Breast epithelium (tissue), 4 donors: ENCODE results near the gene QSOX2. TPM values are rescaled to one million over a fixed set of nuclear protein-coding genes. Genes with fewer than 3 reads are reported as not detected.

Source experiments
- DNase-seq, 2 donors: peaks; one replicate each; pipeline ENCODE4 v3.0.0-alpha.2; 2019; ENCODE audit warnings: low spot score in 2 of 2
- H3K27ac ChIP-seq, 2 donors: fragments of 200-600 bp; sonication (generic) in 1 of 2; one replicate each; pipeline ENCODE4 v1.5.1; 2016 to 2019; ENCODE audit warnings: mild to moderate bottlenecking in 1 of 2
- H3K27me3 ChIP-seq, 2 donors: fragments of 200-600 bp; sonication (generic) in 1 of 2; one replicate each; pipeline versions ENCODE4 v1.5.1 to v1.6.0; 2017 to 2019; ENCODE audit warnings: control low read depth in 1 of 2, mild to moderate bottlenecking in 1 of 2
- H3K36me3 ChIP-seq: fragments of 200-600 bp; one replicate; pipeline ENCODE4 v1.5.1; 2019
- H3K4me1 ChIP-seq, 2 donors: fragments of 200-600 bp; sonication (generic); one replicate each; pipeline ENCODE4 v1.5.1; 2016 to 2019; ENCODE audit warnings: control low read depth in 1 of 2
- H3K4me3 ChIP-seq, 3 donors: fragments of 200-600 bp; sonication (generic); 1 replicate in 2 of 3; 2 replicates in 1 of 3; pipeline ENCODE4 v1.5.1; 2016 to 2019; ENCODE audit warnings: mild to moderate bottlenecking in 3 of 3, moderate library complexity in 2 of 3
- H3K9me3 ChIP-seq, 2 donors: fragments of 200-600 bp; sonication (generic) in 1 of 2; one replicate each; pipeline ENCODE4 v1.5.1; 2016 to 2019; ENCODE audit warnings: control low read depth in 1 of 2
- CTCF ChIP-seq, 3 donors: fragments of 450-650 bp; IDR thresholded peaks; one replicate each; pipeline ENCODE4 v1.5.1; 2016 to 2017; ENCODE audit warnings: antibody characterized with exemption in 3 of 3, mild to moderate bottlenecking in 3 of 3, moderate library complexity in 3 of 3
- POLR2A ChIP-seq: fragments of 450-650 bp; IDR thresholded peaks from one replicate; pipeline ENCODE4 v1.6.1; 2016; ENCODE audit warnings: antibody characterized with exemption, mild to moderate bottlenecking, moderate library complexity
- POLR2AphosphoS5 ChIP-seq, 3 donors: sonication (generic); formaldehyde crosslinking; IDR thresholded peaks; one replicate each; pipeline ENCODE4 v1.6.1; 2017; ENCODE audit warnings: antibody characterized with exemption in 3 of 3
- intact Hi-C: fragments of 100-400 bp; cut with DNase I; formaldehyde crosslinking; loops from one replicate; pipeline ENCODE4 v1.15.1; 2023; ENCODE audit warnings: low total_unique reads
- total RNA-seq, 3 donors: library from RNA; depleted of rRNA; stranded (reverse); fragments of >200 nt; gene quantifications; one replicate each; pipeline ENCODE4 v1.1.0, GENCODE V29; 2016

Gene QSOX2
- total RNA-seq, 3 donors from 2014 or later: 5.6 to 8.8 (median 6.2) TPM

DNA sequence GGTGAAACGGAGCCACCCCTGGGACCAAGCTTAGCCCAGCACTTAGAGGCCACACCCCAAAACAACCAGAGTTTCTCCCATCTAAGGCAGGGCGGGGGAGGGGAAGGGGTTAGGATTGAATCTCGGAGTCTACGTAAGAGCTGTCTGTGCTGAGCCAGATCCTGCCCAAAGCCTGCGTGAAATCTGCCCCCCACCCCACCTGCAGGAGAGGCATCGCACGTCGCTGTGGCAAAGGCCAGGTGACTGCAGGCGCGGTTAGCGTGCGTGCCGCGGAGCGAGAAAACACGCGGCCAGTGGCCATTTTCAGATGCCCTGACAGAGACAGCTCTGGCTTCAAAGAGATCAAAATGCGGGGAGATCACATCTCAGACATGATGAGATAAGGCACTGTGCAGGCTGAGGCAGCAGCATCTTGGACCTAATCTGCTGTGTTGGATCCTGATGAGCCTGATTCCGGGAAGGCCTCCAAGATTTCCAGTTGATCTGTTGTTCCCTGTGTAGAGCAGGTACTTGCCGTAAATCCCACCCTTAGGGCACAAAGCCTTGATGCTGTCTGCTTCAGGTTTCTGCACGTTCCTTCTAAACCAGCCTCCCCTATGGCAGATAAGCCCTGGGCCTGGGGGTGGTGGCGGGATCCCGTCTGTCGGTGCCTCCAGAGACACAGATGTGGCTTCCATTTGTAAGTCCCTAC is 2.5 kb upstream of the QSOX2 start:
- H3K9me3 ChIP-seq: no peaks in the 10 kb centered on the region
- H3K4me3 ChIP-seq: no peak overlapping the region
- H3K27ac ChIP-seq: no peak overlapping the region
- peaks cover 0 to 12% of the 10 kb centered on the region in 2 donors for H3K27me3 ChIP-seq
- no peak for DNase-seq
- no peak for TF ChIP-seq POLR2A
- no peak for TF ChIP-seq POLR2AphosphoS5 (IDR thresholded peaks at IDR 0.05)
- no peak for TF ChIP-seq CTCF (IDR thresholded peaks at IDR 0.05)
- no peaks in the 10 kb centered on the region for H3K36me3 ChIP-seq
- intact Hi-C loops: no loop called here
- peaks cover 0 to 11% of the 10 kb centered on the region in 2 donors for H3K4me1 ChIP-seq

GRCh38 chr9:136247551-136247916 is 1.9 kb upstream of the QSOX2 start:
- Histone ChIP-seq H3K27ac (no peak overlapping the region), H3K9me3 (no peaks in the 10 kb centered on the region), H3K36me3 (no peaks in the 10 kb centered on the region), H3K4me1 (peaks cover 0 to 11% of the 10 kb centered on the region in 2 donors), H3K4me3 (no peak overlapping the region), H3K27me3 (peaks cover 0 to 6% of the 10 kb centered on the region in 2 donors)
- intact Hi-C loops: no loop called here
- DNase-seq: no peak
- no peak for TF ChIP-seq POLR2AphosphoS5 (IDR thresholded peaks at IDR 0.05)
- no peak for TF ChIP-seq POLR2A
- no peak for TF ChIP-seq CTCF (IDR thresholded peaks at IDR 0.05)

- no peak for TF ChIP-seq CTCF (IDR thresholded peaks at IDR 0.05)
- TF ChIP-seq POLR2AphosphoS5 (IDR thresholded peaks at IDR 0.05): no peak
- TF ChIP-seq POLR2A: no peak
- intact Hi-C loops: no loop called here
- Histone ChIP-seq H3K36me3 (no peaks in the 10 kb centered on the region), H3K27ac (no peak overlapping the region), H3K9me3 (no peaks in the 10 kb centered on the region), H3K27me3 (peaks cover 0 to 2% of the 10 kb centered on the region in 2 donors), H3K4me1 (peaks cover 0 to 11% of the 10 kb centered on the region in 2 donors), H3K4me3 (no peak overlapping the region)
- no peak for DNase-seq
Observed at GRCh38 chr9:136246849-136247550, 1.4 kb upstream of the QSOX2 start.

DNA sequence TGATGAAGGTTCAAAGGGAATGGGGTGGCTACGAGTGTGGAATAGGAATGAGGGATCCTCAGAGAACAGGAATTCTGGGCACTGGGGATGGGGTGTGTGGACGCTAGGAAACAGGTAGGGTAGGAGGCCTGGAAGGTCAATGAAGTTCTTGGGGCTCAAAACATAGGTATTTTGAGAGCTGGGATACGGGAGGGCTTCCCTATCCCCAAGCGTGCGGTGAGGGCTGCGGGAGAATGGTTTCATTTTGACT is 718 bp downstream of the QSOX2 start:
- no peaks in the 10 kb centered on the region for H3K27me3 ChIP-seq
- TF ChIP-seq POLR2A (no peak), CTCF (IDR thresholded peaks at IDR 0.05) (no peak), POLR2AphosphoS5 (IDR thresholded peaks at IDR 0.05) (no peak)
- peak overlapping the region; percentile 73 to 78 (median 77) for H3K4me3 ChIP-seq
- H3K9me3 ChIP-seq: no peaks in the 10 kb centered on the region
- H3K36me3 ChIP-seq: no peaks in the 10 kb centered on the region
- H3K4me1 ChIP-seq: peaks cover 0 to 11% of the 10 kb centered on the region in 2 donors
- intact Hi-C loops: no loop called here
- H3K27ac ChIP-seq: no peak overlapping the region
- DNase-seq: no peak

DNA sequence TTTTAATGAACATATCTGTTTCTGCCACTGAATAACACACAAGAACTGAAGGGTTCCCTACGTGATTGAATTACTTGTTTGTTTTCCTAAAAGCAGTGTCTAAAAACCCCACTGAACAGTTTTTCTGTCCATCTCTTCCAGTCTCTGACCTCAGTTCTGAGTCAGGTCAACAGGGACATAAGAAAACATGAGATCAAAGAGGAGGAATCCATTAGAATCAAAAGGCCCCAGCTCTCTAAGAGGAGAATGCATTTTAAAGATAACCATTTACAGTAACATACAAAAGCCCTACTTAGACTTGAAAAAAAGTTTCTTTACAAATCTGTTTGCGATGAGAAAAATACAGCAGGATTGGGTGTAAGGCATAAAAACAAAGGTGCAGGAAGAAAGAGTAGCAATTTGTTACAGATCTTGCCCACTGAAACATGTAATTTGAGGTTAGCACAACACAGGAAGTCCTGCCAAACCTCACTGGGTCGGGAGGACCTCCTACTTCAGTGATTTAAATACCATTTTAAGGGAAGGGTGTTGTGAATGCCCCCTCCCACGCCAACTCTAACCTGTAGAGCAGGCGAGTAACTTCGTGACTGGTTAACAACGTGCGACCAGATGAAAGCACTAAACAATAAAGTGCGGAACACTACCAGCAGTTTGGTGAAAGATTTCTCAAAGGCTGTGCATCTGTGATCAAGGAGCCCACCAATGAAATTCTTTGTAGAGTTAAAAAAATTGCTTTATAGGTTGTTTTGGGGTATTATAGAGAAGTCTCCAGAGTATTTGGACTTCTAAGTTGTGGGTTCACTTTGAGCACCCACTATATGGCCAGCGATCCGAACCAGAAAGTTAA is 1.3 kb downstream of the QSOX2 start:
- peaks cover 0 to 11% of the 10 kb centered on the region in 2 donors for H3K4me1 ChIP-seq
- no peaks in the 10 kb centered on the region for H3K36me3 ChIP-seq
- intact Hi-C loops: no loop called here
- peak overlapping the region; percentile 73 to 78 (median 77) for H3K4me3 ChIP-seq
- H3K27me3 ChIP-seq: no peaks in the 10 kb centered on the region
- no peak for DNase-seq
- H3K9me3 ChIP-seq: no peaks in the 10 kb centered on the region
- TF ChIP-seq CTCF (IDR thresholded peaks at IDR 0.05): no peak
- no peak for TF ChIP-seq POLR2AphosphoS5 (IDR thresholded peaks at IDR 0.05)
- TF ChIP-seq POLR2A: no peak
- H3K27ac ChIP-seq: no peak overlapping the region
